ENCODE results near the gene CTTNBP2. TPM values are rescaled to one million over a fixed set of nuclear protein-coding genes. Genes with fewer than 3 reads are reported as not detected.

Gene CTTNBP2
- polyA plus RNA-seq, 2 of the 4 experiments (the other 2 are of a cell fraction), result 0.18 to 0.25 TPM

DNA sequence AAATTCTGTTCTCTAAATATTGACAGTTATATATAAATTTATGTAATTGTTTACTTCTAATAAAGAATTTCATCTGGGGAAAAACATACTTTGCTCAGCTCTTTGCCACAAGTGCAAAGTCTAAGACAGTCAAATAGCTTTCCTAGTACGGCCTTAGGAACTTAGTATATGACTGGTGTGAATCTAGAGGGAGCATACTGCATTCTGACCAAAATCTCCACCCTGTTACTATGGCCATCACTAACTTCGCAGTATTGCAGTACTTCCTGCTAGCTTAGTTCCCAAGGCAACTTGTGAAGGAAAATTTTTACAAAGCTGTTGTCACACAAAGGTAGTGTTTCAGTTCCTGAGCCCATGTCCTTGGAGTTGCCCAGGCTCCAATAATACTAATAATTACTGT lies 211.9 kb downstream of the CTTNBP2 start (continued):
- TF ChIP-seq, protein P1, sequence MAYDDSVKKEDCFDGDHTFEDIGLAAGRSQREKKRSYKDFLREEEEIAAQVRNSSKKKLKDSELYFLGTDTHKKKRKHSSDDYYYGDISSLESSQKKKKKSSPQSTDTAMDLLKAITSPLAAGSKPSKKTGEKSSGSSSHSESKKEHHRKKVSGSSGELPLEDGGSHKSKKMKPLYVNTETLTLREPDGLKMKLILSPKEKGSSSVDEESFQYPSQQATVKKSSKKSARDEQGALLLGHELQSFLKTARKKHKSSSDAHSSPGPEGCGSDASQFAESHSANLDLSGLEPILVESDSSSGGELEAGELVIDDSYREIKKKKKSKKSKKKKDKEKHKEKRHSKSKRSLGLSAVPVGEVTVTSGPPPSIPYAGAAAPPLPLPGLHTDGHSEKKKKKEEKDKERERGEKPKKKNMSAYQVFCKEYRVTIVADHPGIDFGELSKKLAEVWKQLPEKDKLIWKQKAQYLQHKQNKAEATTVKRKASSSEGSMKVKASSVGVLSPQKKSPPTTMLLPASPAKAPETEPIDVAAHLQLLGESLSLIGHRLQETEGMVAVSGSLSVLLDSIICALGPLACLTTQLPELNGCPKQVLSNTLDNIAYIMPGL (CRISPR knock-in tag; IDR thresholded peaks at IDR 0.05; ENCODE audit: borderline replicate concordance), result no peak
- TF ChIP-seq, protein P2, sequence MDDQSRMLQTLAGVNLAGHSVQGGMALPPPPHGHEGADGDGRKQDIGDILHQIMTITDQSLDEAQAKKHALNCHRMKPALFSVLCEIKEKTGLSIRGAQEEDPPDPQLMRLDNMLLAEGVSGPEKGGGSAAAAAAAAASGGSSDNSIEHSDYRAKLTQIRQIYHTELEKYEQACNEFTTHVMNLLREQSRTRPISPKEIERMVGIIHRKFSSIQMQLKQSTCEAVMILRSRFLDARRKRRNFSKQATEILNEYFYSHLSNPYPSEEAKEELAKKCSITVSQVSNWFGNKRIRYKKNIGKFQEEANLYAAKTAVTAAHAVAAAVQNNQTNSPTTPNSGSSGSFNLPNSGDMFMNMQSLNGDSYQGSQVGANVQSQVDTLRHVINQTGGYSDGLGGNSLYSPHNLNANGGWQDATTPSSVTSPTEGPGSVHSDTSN (IDR thresholded peaks at IDR 0.05), result no peak
- no peak for TF ChIP-seq EP300 (IDR thresholded peaks at IDR 0.05)

All from A549 (cell line).